Stromal cell of bone marrow (primary cell): ENCODE data around the gene TMEM240.
"Not testable (repeated sequence)": the region's sequence is repeated elsewhere in the genome, so short reads cannot be mapped to it uniquely, and the experiment has no call there.

ENCODE experiments used
- DNase-seq: peaks from one replicate; pipeline ENCODE4 v3.0.0-alpha.2; 2012; ENCODE audit warnings: low read depth

The TMEM240 gene

DNA sequence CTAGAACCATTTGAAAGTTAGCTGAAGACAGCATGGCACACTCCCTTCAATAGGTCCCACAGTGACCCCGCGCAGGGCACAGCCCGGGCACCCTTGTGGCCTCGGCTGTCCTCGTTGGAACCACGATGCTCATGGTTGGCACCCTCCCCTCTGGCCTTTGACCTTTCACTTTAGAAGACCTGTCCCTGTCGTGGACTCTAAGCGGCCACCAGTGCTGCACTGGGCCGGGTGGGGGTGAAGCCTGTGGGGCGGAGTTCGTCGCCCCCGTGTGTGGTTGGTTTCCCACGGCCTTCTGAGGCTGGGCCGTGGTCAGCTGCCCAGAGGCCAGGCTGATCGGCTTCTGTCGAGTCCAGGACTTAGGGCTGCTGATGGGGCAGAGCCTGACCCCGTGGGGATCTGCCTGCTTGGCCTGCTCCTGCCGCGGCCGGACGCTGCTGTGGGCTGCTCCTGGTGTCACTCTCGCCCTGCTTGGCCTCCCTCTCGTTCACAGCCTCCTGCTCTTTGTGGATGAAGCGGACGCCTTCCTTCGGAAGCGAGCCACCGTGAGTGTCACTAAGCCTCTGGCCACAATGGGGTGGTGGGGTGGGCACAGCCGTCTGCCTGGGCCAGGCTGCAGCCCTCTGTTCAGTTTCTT is 15.6 kb downstream of the TMEM240 start:
- DNase-seq: not testable (repeated sequence)

DNA sequence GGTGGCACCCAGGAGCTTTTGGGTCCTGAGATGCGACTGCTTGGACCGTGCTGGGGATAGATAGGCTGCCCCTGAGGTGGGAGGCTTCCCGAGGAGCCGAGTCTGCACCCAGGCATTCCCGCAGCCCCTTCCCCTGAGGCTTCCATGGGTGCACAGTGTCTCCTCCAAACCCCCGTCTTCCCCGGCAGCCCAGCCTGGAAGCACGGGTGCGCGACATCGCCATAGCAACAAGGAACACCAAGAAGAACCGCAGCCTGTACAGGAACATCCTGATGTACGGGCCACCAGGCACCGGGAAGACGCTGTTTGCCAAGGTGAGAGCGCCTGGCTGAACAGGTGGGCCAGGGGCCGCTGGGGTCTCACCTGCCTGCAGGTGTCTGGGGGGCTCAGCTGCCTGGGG is 16.8 kb downstream of the TMEM240 start:
- DNase-seq: not testable (repeated sequence)

DNA sequence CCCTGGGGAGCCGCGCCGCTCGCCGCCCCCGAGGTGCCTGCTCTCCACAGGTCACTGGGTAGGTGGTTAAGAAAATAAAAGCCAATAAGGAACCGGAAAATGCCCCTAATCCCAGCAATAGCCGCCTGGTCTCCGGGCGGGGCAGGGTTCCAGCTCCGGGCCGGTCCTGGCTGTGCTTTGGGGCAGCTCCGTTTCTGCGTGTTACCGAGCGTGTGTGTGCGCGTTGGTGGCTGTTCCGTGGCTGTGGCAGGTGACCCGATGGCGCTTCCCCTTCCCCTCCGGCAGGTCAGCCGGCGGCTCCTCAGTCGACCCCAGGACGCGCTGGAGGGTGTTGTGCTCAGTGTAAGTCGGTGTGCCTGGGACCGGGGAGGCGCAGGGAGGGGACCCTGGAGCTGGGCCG is 17.2 kb downstream of the TMEM240 start:
- not testable (repeated sequence) for DNase-seq

DNA sequence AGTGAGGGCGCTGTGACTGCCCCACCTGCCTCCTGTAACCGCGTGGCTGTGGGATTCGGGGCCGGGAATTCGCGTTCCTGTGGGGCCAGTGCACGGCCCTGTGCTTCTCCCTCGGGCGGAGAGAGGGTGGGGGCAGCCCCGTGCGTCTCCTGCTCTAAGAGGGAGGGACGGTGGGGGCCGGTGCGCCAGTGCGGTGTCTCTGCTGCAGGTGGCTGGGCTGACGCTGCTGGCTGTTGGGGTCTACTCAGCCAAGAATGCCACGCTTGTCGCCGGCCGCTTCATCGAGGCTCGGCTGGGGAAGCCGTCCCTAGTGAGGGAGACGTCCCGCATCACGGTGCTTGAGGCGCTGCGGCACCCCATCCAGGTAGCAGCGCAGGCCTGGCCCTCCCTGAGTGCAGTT is 17.9 kb downstream of the TMEM240 start:
- DNase-seq: not testable (repeated sequence)

DNA sequence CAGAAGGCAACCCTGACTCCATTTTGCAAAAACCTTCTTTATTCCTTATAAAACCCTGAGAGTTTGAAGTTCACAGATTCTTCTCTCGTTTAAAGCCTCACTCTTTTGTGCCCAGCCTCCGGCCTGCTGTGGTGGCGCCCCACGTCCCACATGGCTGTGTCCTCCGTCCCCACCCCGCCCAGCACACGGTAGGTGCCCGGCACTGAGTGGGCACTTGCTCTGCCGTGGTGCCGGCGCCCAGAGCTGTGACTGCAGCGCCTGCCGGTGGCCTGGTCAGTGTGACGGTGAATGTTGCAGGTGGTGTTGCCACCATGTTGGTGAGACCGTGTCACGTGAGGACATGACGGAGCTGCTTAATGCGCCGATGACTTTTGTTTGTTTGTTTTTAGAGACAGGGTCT is 19.1 kb downstream of the TMEM240 start:
- DNase-seq: no peak

DNA sequence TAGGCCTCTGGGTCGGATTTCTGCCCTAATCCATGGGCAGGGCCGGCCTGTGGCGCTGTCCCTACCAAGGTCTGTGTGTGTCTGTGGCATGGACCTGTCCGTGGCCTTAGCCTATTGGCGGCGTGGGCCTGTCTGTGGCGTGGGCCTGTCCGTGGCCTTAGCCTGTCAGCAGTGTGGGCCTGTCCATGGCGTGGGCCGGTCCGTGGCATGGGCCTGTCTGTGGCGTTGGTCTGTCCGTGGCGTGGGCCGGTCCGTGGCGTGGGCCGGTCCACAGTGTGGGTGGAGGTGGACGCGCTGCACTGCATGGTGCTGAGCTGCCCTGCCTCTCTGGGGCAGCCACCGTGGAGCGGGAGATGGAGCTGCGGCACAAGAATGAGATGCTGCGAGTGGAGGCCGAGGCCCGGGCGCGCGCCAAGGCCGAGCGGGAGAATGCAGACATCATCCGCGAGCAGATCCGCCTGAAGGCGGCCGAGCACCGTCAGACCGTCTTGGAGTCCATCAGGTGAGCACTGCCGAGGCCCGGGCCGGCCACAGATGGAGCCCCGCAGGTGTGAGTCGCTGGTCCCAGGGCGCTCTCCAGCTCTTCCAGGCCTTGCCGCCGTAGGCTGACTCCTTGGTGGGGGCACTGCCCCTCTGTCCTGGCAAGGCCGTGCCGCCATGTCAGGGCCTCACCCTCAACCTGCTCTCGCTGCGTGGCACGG is 20.5 kb downstream of the TMEM240 start:
- not testable (repeated sequence) for DNase-seq

DNA sequence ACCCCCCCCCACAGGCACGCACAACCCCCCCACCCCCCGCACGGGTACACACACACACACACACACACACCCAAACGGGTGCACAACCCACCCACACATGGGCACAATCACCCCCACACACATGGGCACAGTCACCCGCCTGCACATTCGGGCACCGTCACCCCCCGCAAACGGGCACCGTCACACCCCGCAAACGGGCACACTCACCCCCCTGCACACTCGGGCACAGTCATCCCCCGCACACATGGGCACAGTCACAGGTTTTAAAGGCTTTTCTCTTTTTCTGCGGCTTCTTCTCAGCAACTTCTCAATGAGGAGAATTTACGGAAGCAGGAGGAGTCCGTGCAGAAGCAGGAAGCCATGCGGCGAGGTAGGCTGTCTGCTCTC is 21.8 kb downstream of the TMEM240 start:
- DNase-seq: not testable (repeated sequence)

DNA sequence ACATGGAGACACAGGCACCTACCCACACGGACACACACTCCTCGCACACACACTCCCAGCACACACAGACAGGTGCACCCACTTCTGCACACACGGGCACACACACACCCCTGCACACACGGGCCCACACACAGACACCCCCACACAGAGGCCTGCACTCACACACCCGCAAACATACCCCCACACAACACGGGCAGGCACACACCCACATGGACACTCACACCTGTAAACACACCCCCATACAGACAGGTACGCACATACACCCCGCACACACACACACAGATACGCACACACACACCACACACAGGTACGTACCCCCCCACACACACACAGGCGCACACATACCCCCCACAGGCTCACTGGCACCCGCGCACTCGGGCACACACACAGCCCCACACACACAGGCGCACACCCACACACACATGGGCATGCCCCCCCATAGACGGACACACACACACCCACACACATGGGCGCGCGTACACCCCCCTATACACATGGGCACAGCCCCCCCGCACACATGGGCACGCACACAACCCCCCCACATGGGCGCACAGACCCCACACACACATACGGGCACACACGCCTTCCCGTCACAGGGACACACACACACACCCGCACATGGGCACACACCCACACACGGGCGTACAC is 22.3 kb downstream of the TMEM240 start:
- no peak for DNase-seq

DNA sequence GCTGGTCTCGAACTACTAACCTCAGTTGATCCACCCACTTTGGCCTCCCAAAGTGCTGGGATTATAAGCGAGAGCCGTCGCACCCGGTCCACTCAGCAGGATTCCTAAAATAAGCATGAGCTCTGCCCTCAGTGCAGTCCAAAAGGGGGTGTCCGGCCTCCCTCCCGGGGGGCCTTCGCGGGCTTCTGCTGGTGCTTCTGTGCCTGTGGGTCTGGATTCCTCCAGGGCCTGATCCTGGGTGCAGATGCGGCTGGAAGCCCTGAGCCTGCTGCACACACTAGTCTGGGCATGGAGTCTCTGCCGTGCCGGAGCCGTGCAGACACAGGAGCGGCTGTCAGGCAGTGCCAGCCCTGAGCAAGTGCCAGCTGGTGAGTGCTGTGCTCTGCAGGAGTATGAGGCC is 23.5 kb downstream of the TMEM240 start:
- DNase-seq: not testable (repeated sequence)

DNA sequence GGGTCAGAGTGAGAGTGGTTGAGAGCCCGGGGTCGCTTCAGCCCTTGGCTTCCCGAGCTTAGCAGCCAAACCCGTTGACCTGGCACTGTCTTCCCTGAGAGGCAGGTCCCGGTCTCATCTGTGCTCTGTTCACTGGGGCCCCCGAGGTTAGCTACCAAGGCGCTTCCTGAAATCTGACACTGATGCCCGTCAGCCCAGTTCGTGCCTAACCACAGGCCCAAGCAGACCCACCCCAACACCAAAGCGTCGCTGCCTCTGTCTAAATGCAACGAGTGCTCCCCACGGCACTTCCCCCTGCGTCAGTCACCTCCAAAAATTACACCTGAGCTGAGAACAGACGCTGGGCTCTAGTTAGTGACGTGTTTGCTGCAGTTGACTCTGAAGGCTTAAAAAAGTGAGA is 26.0 kb downstream of the TMEM240 start:
- not testable (repeated sequence) for DNase-seq

DNA sequence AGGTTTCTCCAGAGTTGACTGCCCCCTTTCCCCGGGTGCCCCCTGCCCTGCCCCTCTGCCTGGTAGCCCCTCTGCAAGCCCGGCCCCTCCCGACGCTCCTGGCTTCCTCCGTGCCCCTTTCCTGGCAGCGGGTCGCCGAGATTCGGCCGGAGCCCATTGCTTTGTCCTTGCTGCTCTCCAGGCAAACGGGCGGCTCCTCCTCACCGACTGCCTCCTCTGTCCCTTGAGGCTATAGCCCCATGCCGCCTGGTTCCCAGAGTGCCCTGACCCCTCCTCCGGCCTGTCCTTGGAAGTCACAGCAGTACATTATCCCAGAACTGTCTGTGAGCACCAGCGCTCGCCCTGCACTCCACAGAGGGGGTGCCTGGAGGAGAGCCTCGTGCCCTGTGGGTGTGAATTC is 26.7 kb downstream of the TMEM240 start:
- DNase-seq: not testable (repeated sequence)

DNA sequence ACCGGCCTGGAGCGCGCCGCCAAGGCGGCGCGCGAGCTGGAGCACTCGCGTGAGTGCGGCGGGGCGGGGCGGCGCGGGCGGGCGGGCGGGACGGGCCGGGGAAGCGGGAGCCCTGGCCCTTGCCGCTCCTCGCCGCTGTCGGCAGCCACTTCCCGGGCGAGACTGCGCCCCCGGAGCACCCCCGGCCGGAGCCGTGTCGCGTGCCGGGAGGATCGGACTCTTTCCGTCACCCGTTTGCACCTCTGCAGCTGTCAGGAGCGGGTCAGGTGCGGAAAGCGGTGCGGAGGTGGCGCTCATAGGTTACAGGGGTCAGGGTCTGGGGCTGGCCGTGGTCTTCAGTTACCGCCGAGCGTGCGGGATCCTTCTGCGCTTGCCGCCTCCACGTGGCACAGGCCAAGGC is 28.0 kb downstream of the TMEM240 start:
- not testable (repeated sequence) for DNase-seq

DNA sequence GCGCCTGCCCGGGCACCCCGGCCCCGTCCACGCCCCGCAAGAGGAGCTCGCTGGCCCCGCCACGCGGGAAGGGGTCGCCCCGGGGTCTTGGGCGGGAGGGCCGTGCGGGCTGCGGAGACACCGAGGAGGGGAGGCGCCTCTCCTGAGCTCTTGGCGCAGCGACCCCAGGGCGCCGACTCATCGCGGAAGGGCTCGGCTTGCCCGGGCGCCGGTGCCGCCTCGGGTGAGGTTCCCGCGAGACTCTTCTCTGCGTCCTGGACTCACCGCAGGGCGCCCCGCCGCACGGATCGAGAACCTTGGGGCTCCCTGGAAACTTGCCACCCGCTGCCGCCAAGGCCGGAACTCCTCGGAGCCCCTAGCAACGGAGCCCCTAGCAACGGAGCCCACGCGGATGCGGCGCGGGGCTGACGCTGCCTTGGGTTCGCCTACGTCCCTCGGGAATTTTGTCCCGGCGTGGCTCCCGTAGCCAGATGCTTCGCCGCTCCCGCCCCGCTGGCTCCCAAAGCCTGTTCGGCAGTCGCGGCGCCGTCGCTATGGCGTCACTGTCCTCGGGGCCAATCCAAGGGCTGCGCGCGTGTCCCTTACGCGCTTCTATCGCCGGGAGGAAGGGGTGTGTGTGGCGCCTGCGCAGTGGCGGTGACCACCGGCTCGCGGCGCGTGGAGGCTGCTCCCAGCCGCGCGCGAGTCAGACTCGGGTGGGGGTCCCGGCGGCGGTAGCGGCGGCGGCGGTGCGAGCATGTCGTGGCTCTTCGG is 28.7 kb downstream of the TMEM240 start, which contains the start of gene ATAD3A:
TSS of gene ATAD3A (plus strand) at position 630 of the 753 bp plus-strand sequence. CDS start at position 737, 107 bp downstream.
- peak; percentile 96 for DNase-seq

DNA sequence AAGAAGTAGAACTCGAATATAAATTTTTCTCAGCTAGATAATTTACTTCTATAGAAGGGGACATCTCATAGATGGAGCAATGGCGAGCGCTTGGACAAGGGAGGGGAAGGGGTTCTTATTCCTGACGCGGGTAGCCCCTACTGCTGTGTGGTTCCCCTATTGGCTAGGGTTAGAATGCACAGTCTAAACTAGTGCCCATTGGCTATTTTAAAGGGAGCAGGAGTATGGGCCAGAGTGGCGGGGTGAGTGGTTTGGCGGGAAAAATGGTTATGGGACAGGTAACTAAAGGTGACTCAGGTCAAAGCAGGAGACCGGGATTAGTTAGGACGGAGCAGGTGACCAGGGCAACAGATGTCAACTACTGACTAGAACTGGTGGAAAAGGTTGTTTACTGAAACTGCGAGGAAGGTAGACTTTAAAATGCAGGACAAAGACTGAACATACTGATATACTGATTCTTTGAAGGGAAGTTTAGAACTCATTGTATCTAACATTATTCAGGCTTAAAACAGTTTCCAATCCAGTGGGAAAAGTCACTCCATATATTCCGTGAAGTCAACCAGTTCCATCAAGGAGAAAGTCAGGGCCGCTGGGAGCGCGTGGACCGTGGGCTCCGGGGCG is 29.4 kb downstream of the TMEM240 start:
- DNase-seq: no peak

DNA sequence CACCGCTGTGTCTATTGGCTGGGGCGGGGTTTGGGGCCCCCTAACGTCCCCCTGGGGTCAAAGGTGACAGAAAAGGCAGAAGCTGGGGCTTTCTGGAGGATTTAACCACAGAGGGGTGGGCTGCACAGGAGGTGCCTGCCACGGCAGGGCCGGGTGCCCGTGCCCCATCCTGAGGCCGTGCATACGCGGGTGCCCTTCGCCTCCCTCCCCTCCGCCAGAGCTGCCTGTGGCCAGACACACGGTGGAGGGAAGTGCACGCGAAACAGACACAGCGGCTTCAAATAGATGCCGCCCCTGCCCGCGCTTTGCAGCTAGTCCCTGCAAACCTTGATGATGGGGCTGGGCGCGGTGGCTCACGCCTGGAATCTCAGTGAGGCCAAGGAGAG is 31.0 kb downstream of the TMEM240 start:
- not testable (repeated sequence) for DNase-seq

DNA sequence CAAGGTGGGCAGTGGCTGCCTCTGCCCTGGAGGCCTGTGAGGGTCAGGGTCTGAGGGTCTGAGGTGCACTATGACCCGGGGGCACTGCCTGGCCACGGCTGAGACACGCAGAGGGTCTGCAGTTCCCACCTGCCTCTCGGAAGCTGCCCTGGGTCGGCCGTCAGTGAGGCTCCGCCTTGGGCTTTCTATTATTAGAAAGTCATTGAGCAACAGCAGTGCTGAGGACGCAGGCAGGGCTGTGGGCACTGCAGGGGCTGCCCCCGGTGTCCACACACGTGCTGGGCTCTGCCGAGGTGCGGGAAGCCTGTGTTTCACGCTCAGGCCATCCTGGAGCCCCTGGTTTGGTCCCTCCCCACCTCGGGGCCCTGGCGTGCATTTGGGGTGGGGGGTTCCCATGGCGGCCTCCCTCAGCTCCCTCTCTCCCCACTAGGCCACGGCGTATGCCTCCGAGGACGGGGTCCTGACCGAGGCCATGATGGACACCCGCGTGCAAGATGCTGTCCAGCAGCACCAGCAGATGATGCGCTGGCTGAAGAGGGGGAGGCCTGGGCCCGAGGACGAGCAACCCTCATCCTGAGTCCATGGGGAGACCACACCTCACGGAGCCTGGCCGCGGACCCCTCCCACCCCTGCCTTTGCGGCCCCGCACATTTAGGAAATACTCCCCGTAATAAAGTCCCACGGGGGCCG is 31.5 kb downstream of the TMEM240 start:
- not testable (repeated sequence) for DNase-seq

DNA sequence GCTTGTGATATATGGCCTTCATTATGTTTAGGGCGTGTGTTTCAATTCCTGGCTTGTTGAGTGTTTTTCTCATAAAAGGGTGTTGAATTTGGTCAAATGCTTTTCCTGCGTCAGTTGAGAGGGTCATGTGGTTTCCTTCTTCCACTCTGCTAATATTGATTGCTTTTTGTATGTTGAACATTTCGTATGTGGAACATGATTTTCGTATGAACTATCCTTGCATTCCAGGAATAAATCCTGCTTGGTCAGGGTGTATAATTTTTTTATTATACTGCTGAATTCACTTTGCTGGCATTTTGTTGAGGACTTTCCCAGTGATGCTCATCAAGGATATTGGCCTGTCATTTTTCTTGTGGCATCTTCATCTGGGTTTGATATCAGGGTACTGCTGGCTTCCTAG is 33.1 kb downstream of the TMEM240 start:
- DNase-seq: no peak

DNA sequence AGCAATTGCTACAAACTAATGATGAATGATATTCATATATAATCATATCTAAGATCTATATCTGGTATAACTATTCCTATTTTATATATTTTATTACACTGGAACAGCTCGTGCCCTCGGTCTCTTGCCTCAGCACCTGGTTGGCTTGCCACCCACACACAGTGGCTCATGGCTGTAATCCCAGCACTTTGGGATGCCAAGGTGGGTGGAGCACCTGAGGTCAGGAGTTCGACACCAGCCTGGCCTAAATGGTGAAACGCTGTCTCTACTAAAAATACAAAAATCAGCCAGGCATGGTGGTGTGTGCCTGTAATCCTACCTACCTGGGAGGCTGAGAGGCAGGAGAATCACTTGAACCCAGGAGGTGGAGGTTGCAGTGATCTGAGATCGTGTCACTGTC is 34.6 kb downstream of the TMEM240 start:
- DNase-seq: not testable (repeated sequence)

DNA sequence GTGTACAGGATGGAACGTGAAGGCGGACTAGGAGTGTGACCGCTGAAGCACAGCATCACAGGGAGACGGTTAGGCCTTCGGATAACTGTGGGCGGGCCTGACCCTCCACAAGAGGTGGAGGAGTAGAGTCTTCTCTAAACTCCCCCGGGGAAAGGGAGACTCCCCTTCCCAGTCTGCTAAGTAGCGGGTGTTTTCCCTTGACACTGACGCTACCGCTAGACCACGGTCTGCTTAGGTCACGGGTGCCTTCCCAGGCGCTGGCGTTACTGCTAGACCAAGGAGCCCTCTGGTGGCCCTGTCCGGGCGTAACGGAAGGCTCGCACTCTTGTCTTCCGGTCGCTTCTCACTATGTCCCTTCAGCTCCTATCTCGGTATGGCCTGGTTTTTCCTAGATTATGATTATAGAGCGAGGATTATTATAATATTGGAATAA is 35.0 kb downstream of the TMEM240 start:
- not testable (repeated sequence) for DNase-seq

DNA sequence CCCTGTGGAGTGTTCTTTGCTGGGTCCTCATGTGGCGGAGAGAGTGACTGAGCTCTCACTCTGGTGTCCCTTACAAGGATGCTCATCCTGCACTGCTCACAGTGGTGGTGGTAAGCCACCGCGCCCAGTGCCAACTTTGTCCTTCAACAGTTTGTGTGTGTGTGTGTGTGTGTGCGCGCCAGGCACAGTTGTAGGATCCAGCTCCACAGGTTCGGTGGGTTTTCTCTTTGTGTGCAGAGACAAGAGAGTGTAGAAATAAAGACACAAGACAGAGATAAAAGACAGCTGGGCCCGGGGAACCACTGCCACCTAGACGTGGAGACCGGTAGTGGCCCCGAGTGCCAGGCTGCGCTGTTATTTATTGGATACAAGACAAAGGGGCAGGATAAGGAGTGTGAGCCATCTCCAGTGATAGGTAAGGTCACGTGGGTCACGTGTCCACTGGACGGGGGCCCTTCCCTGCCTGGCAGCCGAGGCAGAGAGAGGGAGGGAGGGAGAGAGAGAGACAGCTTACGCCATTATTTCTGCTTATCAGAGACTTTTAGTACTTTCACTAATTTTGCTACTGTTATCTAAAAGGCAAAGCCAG is 35.6 kb downstream of the TMEM240 start:
- DNase-seq: not testable (repeated sequence)

DNA sequence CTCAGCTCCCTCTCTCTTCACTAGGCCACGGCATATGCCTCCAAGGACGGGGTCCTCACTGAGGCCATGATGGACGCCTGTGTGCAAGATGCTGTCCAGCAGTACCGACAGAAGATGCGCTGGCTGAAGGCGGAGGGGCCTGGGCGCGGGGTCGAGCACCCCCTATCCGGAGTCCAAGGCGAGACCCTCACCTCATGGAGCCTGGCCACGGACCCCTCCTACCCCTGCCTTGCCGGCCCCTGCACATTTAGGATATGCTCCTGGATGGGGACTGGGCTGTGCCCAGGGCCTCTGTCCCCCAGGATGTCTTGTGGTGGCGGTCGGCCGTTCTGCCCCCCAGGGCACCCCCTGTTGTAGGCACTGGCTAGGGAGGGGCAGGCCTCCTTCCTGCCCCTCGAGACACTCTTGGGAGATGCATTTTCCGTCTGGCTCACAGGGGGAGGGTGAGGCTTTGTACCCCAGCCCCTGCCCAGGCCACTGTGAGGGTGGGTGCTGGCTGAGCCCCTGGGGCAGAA is 44.9 kb downstream of the TMEM240 start:
- DNase-seq: not testable (repeated sequence)
